Activated T-cell treated with anti-CD3 and anti-CD28 coated beads for 1 hour (primary cell): ENCODE results near the gene LSM11.

Experiments used
- DNase-seq: peaks from one replicate; pipeline ENCODE4 v3.0.0-alpha.2; 2020; ENCODE audit warnings: low read depth

The LSM11 gene

GRCh38 chr5:157772127-157772526 is 28.6 kb downstream of the LSM11 start:
- no peak for DNase-seq

- DNase-seq, result no peak
These were observed 34.8 kb downstream of the LSM11 start for GRCh38 chr5:157778121-157778805.

DNA sequence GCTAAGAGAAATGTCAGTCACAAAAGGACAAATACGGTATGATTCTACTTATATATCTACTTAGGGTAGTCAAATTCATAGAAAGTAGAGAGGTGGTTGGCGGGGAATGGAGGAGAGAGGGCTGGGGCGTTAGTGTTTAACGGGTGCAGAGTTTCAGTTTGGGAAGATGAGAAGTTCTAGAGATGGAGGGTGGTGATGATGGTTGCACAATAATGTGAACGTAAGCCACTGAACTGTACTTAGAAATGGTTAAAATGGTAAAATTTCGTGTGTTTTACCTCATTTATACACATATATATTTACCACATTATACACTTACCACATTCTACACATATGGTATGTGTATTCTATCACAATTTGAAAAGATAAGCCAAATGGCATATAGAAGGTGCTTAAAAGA is 35.7 kb downstream of the LSM11 start:
- no peak for DNase-seq

DNA sequence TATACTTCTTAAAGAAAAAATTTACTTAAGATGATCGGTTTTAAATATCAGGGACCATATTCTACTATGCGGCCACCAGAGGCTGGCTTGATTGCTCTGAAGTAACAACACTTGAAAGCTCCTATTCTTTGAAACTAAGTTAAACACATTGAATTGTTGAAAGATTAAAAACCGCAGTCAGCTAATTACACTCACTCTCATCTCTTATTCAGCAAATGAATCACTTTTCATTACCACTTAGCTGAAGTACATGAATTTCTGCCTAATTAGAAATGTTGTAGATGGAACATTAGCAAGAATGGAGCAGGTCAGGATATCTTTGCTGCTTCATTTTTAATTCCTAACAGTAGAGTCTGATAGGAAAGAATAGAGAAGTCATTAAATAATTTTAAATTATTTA is 42.3 kb downstream of the LSM11 start:
- no peak for DNase-seq

DNA sequence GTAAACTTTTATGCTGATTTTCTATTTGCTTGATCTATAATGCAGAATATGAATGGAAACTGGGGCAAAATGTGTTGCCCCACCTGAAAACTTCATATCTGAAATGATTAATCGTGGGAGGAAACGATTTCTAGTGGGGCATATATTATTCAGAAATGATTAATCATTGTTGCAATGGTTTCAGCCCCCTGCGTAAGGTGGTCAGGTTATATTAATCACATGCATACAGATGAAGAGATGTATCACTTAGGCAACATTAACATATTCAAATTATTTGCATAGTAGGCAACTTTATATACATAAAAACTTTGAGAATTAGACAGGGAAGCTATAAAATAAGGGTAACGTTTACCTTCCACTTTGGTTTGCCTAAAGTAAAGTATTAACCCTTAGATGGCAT is 49.8 kb downstream of the LSM11 start:
- DNase-seq, result no peak

- no peak for DNase-seq
These were observed 56.1 kb downstream of the LSM11 start for GRCh38 chr5:157799578-157799977.

DNA sequence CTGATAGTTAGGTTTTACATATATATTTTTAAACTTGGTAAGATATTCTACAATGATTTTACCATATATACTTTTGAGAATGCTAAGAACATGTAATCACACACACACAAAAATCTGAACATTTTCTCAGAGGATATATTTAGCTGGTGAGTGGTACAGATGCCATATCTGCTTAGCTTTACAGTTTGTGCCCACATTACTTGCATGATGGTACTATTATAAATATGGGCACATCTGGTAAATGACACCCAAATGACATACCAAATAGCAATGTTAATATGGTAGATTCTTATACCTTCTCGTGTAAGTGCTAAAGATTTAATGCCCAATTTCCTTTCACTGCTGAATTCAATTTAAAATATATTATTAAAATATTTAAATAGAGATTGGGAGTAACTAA is 56.6 kb downstream of the LSM11 start:
- no peak for DNase-seq

GRCh38 chr5:157802736-157803135 is 59.2 kb downstream of the LSM11 start:
- no peak for DNase-seq

- DNase-seq, result no peak
These were observed 64.5 kb downstream of the LSM11 start for GRCh38 chr5:157808043-157808442.
